Measurements from ENCODE around the gene NUDT16L1. TPM values are rescaled to one million over a fixed set of nuclear protein-coding genes. Genes with fewer than 3 reads are reported as not detected.

The NUDT16L1 gene
- total and polyA plus RNA-seq, 2 of the 4 experiments (the other 2 are of a cell fraction) = 22.9 to 44.3 TPM

GRCh38 chr16:4647644-4647980 lies 45.8 kb upstream of the NUDT16L1 start:
- no peak overlapping the region for H3K56ac ChIP-seq (ENCODE audit: extremely low read depth, insufficient read depth, low read length)
- no peak overlapping the region for H2AFZ ChIP-seq (replicated peaks; ENCODE audit: low read length, poor library complexity)
- DNase-seq (no peak), ATAC-seq (ENCODE audit: low read depth) (no peak)
- no peak overlapping the region for H2BK15ac ChIP-seq (ENCODE audit: low read depth, low read length)
- no peak overlapping the region for H3K9ac ChIP-seq (ENCODE audit: low read depth, low read length)
- no peak overlapping the region for H2AK5ac ChIP-seq (ENCODE audit: low read depth, low read length)
- no peak overlapping the region for H3K14ac ChIP-seq (replicated peaks; ENCODE audit: low read depth, low read length)
- TF ChIP-seq POLR2A (IDR thresholded peaks at IDR 0.05; ENCODE audit: low read depth, low read length) (no peak), MAFK (IDR thresholded peaks at IDR 0.05; ENCODE audit: low read depth, low read length) (no peak), RCOR1 (IDR thresholded peaks at IDR 0.05; ENCODE audit: insufficient replicate concordance, low read length) (no peak), CTCF (conservative IDR thresholded peaks at IDR 0.05; ENCODE audit: low read depth, low read length) (no peak), MAZ (IDR thresholded peaks at IDR 0.05; ENCODE audit: borderline replicate concordance, low read depth, low read length) (no peak), FOS (IDR thresholded peaks at IDR 0.05; ENCODE audit: low read depth, low read length) (no peak), NFE2L2 (IDR thresholded peaks at IDR 0.05; ENCODE audit: low read depth, low read length) (no peak), CHD1 (IDR thresholded peaks at IDR 0.05; ENCODE audit: low read depth, low read length) (no peak), SMC3 (IDR thresholded peaks at IDR 0.05; ENCODE audit: low read depth, low read length) (no peak), MXI1 (IDR thresholded peaks at IDR 0.05; ENCODE audit: borderline replicate concordance, low read depth, low read length) (no peak), USF2 (IDR thresholded peaks at IDR 0.05; ENCODE audit: low read depth, low read length) (no peak), CEBPB (IDR thresholded peaks at IDR 0.05; ENCODE audit: low read depth, low read length) (no peak), ELK1 (IDR thresholded peaks at IDR 0.05; ENCODE audit: borderline replicate concordance, low read depth, low read length) (no peak), RAD21 (IDR thresholded peaks at IDR 0.05; ENCODE audit: low read length) (no peak)
- no peak overlapping the region for H2BK120ac ChIP-seq (ENCODE audit: low read depth, low read length)
- H3K9me1 ChIP-seq (ENCODE audit: insufficient read depth, low read length) = no peaks in the 10 kb centered on the region
- peaks cover 15 to 60% of the 10 kb centered on the region in 2 experiments for H3K79me1 ChIP-seq (ENCODE audit: low read depth in 1 of 2, low read length in 2 of 2)
- H2BK20ac ChIP-seq (ENCODE audit: low read depth, low read length) = no peak overlapping the region
- H2BK5ac ChIP-seq (ENCODE audit: low read depth, low read length, poor library complexity, severe bottlenecking) = no peak overlapping the region
- no peaks in the 10 kb centered on the region for H3K9me3 ChIP-seq (ENCODE audit: control insufficient read depth, insufficient read depth, low read length)
- in situ Hi-C loops (cut with MboI; ENCODE audit: low sequenced_read_pairs) (no loop called here), dilution Hi-C loops (cut with HindIII; ENCODE audit: low sequenced_read_pairs, unreplicated experiment) (no loop called here), intact Hi-C loops (cut with micrococcal nuclease) (no loop called here)
- no TSS peak for BruUV-seq (replicated peaks)
- H3K4me2 ChIP-seq (ENCODE audit: low read depth, low read length) = no peak overlapping the region
- H3K36me3 ChIP-seq (ENCODE audit: control insufficient read depth, insufficient read depth, low read length) = peaks cover 30% of the 10 kb centered on the region
- POLR2A ChIA-PET (ENCODE audit: unreplicated experiment) = no interaction called here
- no peak overlapping the region for H3K4me3 ChIP-seq (ENCODE audit: insufficient read depth, low read depth, low read length)
- no peaks in the 10 kb centered on the region for H3K4me1 ChIP-seq (ENCODE audit: control insufficient read depth, insufficient read depth, low read length)
- H3K18ac ChIP-seq (ENCODE audit: low read depth, low read length) = no peak overlapping the region
- no peak overlapping the region for H4K8ac ChIP-seq (ENCODE audit: low read depth in 2 of 2, low read length in 2 of 2)
- no peak overlapping the region for H3K23ac ChIP-seq (ENCODE audit: low read depth, low read length)
- H4K20me1 ChIP-seq (ENCODE audit: insufficient read depth, low read length) = peaks cover 62% of the 10 kb centered on the region
- 100% methylated on average over 4 of the region's 8 CpGs; no CpG with 5 or more reads in 1 of the 2 experiments for WGBS, 2 experiments (ENCODE audit: extremely low coverage in 2 of 2, insufficient read length in 1 of 2)
- H4K5ac ChIP-seq (ENCODE audit: low read depth, low read length) = no peak overlapping the region
- H3K27me3 ChIP-seq (ENCODE audit: control insufficient read depth, insufficient read depth, low read length) = no peaks in the 10 kb centered on the region
- CTCF ChIA-PET = no interaction called here
- no peak overlapping the region for H3K27ac ChIP-seq (ENCODE audit: insufficient read depth, low read length)
- H2AK9ac ChIP-seq (replicated peaks; ENCODE audit: low read depth, low read length, poor library complexity) = no peak overlapping the region
- H3K4ac ChIP-seq (ENCODE audit: low read depth, low read length) = no peak overlapping the region
- H4K91ac ChIP-seq (ENCODE audit: insufficient read depth, low read depth, low read length) = no peak overlapping the region
